Gastroesophageal sphincter (tissue), 3 donors: ENCODE results near the gene MYLK3.

Source experiments
- CTCF ChIP-seq, 4 experiments: fragments of 200-600 bp in 2 of 4; fragments of 450-650 bp in 2 of 4; sonication (generic) in 1 of 4; IDR thresholded peaks; one replicate each; pipeline ENCODE4 v1.5.1; 2017 to 2019; ENCODE audit warnings: antibody characterized with exemption in 4 of 4, mild to moderate bottlenecking in 2 of 4, moderate library complexity in 2 of 4
- EP300 ChIP-seq: sonication (generic); formaldehyde crosslinking; IDR thresholded peaks from one replicate; pipeline ENCODE4 v1.6.1; 2017; ENCODE audit warnings: antibody characterized with exemption, mild to moderate bottlenecking
- POLR2A ChIP-seq, 2 donors: fragments of 450-650 bp; IDR thresholded peaks; one replicate each; pipeline ENCODE4 v1.6.1; 2017; ENCODE audit warnings: antibody characterized with exemption in 2 of 2, mild to moderate bottlenecking in 2 of 2, moderate library complexity in 1 of 2
- POLR2AphosphoS5 ChIP-seq: sonication (generic); formaldehyde crosslinking; IDR thresholded peaks from one replicate; pipeline ENCODE4 v1.6.1; 2017; ENCODE audit warnings: antibody characterized with exemption

DNA sequence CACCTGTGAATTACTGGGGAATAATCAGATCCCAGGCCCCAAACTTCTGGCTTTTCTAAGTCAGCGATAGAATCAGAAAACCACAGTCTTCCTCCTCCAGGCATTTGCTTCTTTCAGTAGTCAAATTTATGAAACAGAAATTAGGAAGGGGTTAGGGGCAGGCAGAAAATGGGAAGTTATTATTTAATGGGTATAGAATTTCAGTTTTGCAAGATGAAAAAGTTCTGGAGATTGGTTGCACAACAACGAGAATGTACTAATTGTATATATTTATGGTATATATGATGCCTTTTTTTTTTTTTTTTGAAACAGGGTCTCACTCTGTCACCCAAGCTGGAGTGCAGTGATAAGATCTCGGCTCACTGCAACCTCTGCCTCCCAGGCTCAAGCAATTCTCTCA is 35.2 kb downstream of the MYLK3 start:
- no peak for TF ChIP-seq POLR2A (IDR thresholded peaks at IDR 0.05)
- no peak for TF ChIP-seq POLR2AphosphoS5
- no peak for TF ChIP-seq CTCF (IDR thresholded peaks at IDR 0.05)
- TF ChIP-seq EP300: no peak
